Neural crest cell (in vitro differentiated cells): ENCODE results near the gene PSTPIP1. TPM values are rescaled to one million over a fixed set of nuclear protein-coding genes. Genes with fewer than 3 reads are reported as not detected.

Experiments
- DNase-seq: peaks from one replicate; pipeline ENCODE4 v3.0.0; 2021; ENCODE audit warnings: low read depth, mixed read lengths, low spot score
- H3K27ac Mint-ChIP-seq: one replicate; pipeline ENCODE4 v1.8.0; 2021; ENCODE audit warnings: mild to moderate bottlenecking, mixed read lengths; ENCODE audit not compliant: unreplicated experiment
- H3K27me3 Mint-ChIP-seq: 2 replicates; pipeline ENCODE4 v1.8.0; 2021; ENCODE audit warnings: low read depth, mild to moderate bottlenecking, mixed read lengths
- H3K36me3 Mint-ChIP-seq: 2 replicates; pipeline ENCODE4 v1.8.0; 2021; ENCODE audit warnings: low read depth, mild to moderate bottlenecking, mixed read lengths
- H3K4me1 Mint-ChIP-seq: 2 replicates; pipeline ENCODE4 v1.8.0; 2021; ENCODE audit warnings: mixed read lengths
- H3K4me3 Mint-ChIP-seq: one replicate; pipeline ENCODE4 v1.8.0; 2021; ENCODE audit warnings: mild to moderate bottlenecking, mixed read lengths
- H3K9me3 Mint-ChIP-seq: 2 replicates; pipeline ENCODE4 v1.8.0; 2021; ENCODE audit warnings: mixed read lengths
- CTCF ChIP-seq: fragments of 200-600 bp; sonication (generic); conservative IDR thresholded peaks from 2 replicates; pipeline ENCODE4 v1.5.0; 2021; ENCODE audit warnings: antibody characterized with exemption, mild to moderate bottlenecking
- total RNA-seq: library from RNA; stranded (reverse); gene quantifications from 2 replicates; pipeline ENCODE4 v1.2.1, GENCODE V29; 2021

Gene PSTPIP1
- total RNA-seq, 1 donor from 2014 or later = 0.84 TPM

GRCh38 chr15:77014132-77015081 lies 19.5 kb downstream of the PSTPIP1 start:
- Mint-ChIP-seq H3K4me1 (no peaks in the 10 kb centered on the region), H3K36me3 (no peaks in the 10 kb centered on the region), H3K27me3 (no peaks in the 10 kb centered on the region), H3K27ac (no peak overlapping the region), H3K4me3 (no peak overlapping the region), H3K9me3 (no peaks in the 10 kb centered on the region)
- no peak for TF ChIP-seq CTCF
- no peak for DNase-seq

DNA sequence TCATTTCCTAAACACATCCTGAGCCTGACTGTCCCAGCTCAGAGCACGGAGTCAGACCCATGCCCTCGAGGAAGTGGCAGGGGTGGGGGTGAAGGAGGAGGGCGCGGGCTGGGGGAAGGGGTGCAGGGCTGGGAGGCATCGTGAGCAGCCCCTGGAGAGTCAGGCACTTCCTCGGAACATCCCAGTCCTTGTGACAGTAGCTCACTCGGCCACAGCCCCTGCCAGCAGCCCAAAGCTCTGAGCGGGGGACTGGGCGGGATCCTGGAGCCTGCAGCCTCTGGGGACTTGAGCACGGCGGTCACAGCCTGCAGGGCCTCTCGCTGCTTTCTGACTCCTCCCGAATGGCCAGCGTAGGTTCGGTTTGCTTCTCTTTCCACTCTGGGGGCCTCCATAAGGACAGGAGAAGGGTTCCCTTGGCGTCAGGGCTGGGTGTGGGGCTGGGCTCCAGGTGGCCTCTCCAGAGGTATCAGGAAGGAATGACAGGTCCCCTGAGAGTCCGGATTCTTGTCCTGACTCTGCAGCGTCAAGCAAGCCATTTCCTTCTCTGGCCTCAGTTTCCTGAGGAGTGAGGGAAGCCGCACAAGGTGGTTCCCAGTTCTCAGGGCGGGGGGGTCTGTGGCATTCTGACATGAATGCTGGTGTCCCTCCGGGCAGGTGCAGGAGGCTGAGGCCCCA lies 20.9 kb downstream of the PSTPIP1 start:
- H3K4me3 Mint-ChIP-seq = no peak overlapping the region
- no peaks in the 10 kb centered on the region for H3K4me1 Mint-ChIP-seq
- H3K27me3 Mint-ChIP-seq = no peaks in the 10 kb centered on the region
- no peaks in the 10 kb centered on the region for H3K36me3 Mint-ChIP-seq
- H3K27ac Mint-ChIP-seq = no peak overlapping the region
- no peak for TF ChIP-seq CTCF
- H3K9me3 Mint-ChIP-seq = no peaks in the 10 kb centered on the region
- no peak for DNase-seq

DNA sequence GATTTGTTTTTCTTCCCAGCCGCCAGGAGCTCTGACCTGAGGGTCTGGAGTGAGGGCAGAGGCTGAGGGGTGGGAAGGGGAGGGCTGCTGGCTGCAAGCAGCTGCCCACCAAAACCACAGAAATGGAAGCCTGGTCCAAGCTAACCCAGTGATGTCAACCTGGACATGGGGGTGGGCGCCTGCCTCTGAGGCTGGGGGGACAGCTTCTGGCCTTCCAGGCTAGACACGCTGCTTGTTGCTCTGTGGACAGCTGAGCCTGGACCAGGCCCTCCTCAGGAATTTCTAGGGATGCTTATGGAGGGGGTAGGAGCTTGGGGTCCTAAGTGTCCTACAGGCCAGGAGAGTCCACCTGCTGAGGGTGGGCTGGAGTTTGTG lies 21.4 kb downstream of the PSTPIP1 start:
- H3K27me3 Mint-ChIP-seq = no peaks in the 10 kb centered on the region
- no peak overlapping the region for H3K27ac Mint-ChIP-seq
- H3K4me1 Mint-ChIP-seq = no peaks in the 10 kb centered on the region
- no peak for TF ChIP-seq CTCF
- no peak overlapping the region for H3K4me3 Mint-ChIP-seq
- no peaks in the 10 kb centered on the region for H3K36me3 Mint-ChIP-seq
- H3K9me3 Mint-ChIP-seq = no peaks in the 10 kb centered on the region
- DNase-seq = no peak

- Mint-ChIP-seq H3K27me3 (no peaks in the 10 kb centered on the region), H3K27ac (no peak overlapping the region), H3K4me3 (no peak overlapping the region), H3K9me3 (no peaks in the 10 kb centered on the region), H3K36me3 (no peaks in the 10 kb centered on the region), H3K4me1 (no peaks in the 10 kb centered on the region)
- DNase-seq = no peak
- no peak for TF ChIP-seq CTCF
Observed at GRCh38 chr15:77017091-77017660, 22.2 kb downstream of the PSTPIP1 start.

- no peaks in the 10 kb centered on the region for H3K36me3 Mint-ChIP-seq
- no peak overlapping the region for H3K27ac Mint-ChIP-seq
- H3K4me1 Mint-ChIP-seq = no peaks in the 10 kb centered on the region
- DNase-seq = no peak
- no peaks in the 10 kb centered on the region for H3K9me3 Mint-ChIP-seq
- H3K4me3 Mint-ChIP-seq = no peak overlapping the region
- TF ChIP-seq CTCF = no peak
- no peaks in the 10 kb centered on the region for H3K27me3 Mint-ChIP-seq
Observed at GRCh38 chr15:77017761-77018720, 23.1 kb downstream of the PSTPIP1 start.
